Activated CD8-positive, alpha-beta memory T cell treated with anti-CD3 and anti-CD28 coated beads, Interleukin-2, amount 50 U/mL, for 4 hours (primary cell): ENCODE measurements around the gene PTPN7.
A peak's percentile ranks its signal among the peaks of the same experiment; 100 is the strongest.
"Not testable (repeated sequence)": the region's sequence is repeated elsewhere in the genome, so short reads cannot be mapped to it uniquely, and the experiment has no call there.

ENCODE experiments used
- DNase-seq: peaks from one replicate; pipeline ENCODE4 v3.0.0-alpha.2; 2020

PTPN7 gene

DNA sequence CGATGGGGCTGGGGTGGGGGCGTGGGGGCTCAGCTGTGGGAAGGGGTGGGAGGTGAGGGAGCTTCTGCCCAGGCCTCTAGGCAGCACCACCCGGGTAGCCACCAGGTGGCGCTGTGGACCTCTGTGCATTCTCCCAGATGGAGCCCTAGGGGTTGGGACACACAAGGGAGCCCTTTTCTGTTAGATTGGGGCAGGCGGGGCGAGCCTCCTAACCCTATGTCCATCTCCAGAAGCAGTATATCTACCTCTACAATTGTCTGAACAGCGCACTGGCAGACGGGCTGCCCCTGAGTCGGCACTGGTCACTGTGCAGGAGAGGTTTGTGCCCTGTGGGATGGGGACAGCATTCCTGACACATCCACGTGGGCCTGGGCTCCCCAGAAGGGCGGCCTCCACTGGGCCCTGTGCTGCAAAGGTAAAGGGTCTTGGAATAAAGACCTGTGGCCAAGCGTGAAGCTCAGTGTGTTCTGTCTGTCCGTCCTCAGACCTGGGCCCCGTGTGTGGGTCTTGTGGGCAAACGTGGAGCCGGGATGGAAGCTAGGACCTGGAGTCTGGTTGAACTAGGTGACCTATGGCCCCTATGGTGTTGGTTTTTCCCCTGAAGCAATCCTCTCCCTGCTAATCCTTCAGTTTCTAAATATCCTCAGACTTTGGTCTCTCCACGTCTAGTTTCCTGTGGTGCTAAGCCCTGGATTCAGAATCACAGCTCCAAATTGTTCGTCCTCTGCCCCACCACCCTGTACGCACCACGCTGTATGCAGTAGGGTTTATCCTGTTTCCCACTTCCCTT is 28.8 kb upstream of the PTPN7 start:
- peak; percentile 83 for DNase-seq

DNA sequence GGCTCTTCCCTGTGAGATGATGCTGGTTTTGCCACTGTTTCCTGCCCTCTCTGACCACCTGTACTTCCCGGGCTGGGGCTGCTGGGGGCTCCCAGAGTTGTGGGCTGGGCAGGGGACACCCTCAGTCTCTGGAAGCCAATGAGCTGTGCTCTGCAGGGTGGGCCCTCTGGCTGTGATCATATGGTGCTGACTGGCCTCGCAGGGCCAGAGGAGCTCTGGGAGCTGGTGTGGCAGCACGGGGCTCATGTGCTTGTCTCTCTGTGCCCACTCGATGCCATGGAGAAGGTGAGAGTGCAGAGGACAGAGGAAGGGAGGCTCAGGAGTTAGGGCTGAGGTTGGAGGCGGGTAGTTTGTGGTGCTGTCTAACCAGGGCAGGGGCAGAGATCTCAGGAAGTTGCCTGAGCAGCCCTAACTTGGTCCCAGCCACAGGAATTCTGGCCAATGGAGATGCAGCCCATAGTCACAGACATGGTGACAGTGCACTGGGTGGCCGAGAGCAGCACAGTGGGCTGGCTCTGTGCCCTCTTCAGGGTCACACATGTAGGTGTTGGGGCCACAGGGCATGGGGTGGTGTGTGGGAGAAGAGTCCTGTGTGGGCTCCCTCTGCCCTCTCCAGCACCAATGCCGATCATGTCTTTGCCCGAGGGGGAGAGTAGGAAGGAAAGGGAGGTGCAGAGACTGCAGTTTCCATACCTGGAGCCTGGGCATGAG is 27.4 kb upstream of the PTPN7 start:
- DNase-seq, result no peak

DNA sequence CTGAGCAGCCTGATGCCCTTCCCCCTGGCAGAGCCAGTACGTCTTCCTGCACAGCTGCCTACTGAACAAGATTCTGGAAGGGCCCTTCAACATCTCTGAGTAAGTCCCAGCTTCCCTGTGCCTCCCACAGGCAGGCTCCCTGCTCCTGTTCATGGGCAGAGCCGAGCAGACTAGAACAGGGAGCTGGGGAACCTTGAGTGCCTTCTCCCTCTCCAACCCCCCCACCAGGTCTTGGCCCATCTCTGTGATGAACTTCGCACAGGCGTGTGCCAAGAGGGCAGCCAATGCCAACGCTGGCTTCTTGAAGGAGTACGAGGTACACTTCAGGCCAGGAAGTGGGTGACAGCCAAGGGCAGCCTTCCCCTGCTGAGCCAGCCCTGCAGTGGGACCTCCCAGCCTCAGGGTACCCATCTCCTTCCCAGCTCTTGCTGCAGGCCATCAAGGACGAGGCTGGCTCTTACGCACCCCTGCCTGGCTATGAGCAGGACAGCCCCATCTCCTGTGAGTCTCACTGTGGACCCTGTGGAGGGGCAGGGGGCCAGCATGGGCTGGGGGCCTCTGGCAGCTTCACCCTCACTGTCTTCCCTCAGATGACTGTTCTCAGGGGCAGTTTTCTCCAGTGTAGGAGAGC is 26.8 kb upstream of the PTPN7 start:
- DNase-seq, result no peak

DNA sequence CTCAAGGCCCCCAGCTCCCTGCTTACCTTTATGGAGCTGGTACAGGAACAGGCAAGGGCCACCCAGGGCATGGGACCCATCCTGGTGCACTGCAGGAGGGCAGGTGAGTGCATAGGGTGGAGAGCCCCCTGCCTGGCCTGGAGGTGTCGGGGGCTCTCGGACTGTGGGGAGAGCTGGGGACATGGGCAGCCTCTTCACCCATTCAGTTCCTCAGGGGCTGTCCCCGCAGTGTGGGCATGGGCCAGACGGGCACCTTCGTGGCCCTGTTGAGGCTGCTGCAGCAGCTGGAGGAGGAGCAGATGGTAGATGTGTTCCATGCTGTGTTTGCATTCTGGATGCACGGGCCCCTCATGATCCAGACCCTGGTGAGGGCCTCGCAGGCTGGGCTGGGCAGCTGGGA is 25.9 kb upstream of the PTPN7 start:
- no peak for DNase-seq

DNA sequence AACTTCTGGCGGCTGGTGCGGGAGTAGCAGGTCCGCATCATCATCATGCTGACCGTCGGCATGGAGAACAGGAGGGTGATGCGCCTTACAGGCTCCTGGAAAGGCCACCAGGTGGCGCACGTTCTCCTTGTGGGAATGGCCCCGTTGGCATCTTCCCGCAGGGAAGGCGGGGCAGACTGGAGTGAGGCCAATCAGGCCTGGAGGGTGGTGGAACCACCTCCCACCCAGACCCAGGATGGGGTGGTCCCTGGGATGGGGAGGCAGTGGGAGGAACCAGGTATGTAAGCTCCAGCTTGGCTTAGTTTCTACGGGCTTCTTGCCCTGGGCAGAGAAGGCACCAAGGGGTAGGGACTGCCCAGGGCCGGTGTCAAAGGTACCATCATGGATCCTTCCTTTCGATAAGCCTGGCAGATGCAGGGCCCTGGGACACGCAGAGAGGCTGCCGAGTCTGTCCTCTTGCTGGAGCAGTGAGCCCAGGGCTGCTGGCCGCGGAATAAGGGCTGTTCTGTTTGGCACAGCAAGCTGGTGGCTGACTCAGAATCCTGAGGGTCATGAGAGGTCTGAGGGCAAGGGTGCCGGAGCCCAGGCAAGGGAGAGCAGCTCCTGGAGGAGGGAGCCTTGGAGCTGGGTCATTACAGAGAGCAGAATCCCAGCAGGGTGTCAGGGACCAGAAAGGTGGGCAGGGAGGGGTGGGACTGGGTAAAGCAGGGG is 24.5 kb upstream of the PTPN7 start:
- peak; percentile 67 for DNase-seq

DNA sequence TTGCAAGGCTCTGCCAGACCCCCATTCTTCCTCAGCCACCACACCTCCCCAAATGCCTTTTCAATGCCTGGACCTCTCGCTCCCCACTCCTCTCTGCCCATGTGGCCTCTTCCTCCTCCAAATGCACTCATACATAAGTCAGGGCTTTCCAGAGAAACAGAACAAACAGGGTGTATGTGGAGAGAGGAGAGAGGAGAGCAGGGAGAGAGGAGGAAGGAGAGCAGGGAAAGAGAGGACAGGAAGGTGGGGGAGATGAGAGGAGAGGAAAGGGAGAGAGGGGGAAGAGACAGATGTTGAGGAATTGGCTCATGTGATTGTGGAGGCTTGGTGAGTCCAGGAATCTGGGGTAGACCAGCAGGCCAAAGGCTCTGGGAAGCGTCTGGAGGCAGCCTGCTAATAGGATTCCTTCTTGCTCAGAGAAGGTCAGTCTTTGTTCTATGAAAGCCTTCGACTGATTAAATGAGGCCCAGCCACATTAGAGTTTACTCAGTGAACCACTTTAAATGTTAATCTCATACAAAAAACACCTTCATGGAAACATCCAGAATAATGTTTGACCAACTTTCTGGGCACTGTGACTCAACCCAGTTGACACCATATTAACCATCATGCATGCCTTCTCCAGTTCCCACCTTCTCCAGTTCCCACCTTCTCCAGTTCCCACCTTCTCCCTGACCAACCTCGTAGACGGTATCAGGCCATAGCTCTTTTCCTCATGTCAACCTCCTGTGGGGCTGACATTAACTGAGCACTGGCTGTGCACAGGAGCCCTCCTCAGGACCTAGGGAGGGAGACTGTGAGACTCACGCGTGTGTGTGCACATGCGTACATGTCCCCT is 21.9 kb upstream of the PTPN7 start:
- no peak for DNase-seq

DNA sequence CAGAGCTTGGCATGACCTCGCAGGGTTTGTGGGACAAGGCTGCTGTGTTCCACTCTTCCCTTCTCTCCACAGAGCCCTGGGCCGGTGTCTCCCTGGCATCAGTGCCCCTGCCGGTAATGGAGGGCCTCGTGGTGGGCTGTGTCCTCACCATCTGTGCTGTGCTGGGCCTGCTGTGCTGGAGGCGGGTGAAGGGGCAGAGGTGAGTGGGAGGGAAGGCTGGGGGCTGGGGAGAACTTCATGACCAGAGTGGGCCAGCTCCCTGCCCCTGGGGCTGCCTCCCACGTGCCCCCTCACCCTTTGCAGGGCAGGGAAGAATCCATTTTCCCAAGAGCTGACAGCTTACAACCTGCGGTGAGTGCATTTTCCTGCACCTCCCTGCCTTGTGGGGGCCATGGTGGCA is 21.2 kb upstream of the PTPN7 start:
- no peak for DNase-seq

DNA sequence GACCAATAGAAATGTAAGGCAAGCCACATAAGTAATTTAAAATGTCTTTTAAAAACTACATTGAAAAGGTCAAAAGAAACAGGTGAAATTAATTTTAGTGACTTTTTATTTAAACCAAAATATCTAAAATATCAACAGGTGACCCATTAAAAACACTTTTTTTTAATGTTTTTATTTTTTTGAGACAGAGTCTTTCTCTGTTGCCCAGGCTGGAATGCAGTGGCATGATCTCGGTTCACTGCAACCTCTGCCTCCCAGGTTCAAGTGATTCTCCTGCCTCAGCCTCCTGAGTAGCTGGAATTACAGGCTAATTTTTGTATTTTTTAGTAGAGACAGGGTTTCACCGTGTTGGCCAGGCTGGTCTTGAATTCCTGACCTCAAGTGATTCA is 20.3 kb upstream of the PTPN7 start:
- DNase-seq, result not testable (repeated sequence)

DNA sequence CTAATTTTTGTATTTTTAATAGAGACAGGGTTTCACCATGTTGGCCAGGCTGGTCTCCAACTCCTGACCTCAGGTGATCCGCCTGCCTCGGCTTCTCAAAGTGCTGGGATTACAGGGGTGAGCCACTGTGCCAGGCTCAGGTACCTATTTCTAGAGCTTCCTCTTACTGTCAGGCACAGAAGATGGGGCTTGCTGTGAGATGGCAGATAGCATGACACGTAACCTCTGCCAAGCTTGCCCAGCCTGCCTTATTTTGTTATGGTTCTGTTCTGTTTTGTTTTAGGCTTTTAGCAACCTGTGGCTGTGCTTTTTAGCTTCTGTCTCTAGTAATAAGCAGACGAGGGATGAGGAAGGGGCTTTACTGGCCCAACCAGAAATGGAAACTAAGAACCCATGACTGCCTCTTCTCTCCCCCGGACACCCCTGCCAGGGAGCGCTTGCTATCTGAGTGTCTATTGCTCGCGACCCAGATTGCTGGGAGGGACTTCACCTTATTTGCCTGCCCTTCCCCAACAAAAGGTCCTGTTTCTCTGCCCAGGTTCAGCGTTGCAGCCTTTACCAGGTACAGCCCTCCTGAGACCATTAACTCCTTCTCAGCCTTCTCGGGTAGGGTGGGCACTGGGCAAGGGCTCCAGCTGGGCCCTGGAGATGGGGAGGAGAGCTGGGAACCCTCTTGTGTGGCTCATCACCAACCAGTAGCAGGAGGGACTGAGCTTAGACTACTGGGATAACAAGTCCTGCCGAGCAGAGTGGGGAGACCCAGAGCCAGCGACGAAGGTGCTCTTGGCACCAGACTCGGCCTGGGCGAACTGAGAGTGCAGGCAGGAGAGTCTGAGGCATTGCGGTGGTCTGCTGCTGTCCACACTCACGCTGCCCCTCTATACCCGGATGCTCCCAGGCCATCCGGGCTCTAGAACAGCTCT is 19.7 kb upstream of the PTPN7 start:
- DNase-seq, result no peak

DNA sequence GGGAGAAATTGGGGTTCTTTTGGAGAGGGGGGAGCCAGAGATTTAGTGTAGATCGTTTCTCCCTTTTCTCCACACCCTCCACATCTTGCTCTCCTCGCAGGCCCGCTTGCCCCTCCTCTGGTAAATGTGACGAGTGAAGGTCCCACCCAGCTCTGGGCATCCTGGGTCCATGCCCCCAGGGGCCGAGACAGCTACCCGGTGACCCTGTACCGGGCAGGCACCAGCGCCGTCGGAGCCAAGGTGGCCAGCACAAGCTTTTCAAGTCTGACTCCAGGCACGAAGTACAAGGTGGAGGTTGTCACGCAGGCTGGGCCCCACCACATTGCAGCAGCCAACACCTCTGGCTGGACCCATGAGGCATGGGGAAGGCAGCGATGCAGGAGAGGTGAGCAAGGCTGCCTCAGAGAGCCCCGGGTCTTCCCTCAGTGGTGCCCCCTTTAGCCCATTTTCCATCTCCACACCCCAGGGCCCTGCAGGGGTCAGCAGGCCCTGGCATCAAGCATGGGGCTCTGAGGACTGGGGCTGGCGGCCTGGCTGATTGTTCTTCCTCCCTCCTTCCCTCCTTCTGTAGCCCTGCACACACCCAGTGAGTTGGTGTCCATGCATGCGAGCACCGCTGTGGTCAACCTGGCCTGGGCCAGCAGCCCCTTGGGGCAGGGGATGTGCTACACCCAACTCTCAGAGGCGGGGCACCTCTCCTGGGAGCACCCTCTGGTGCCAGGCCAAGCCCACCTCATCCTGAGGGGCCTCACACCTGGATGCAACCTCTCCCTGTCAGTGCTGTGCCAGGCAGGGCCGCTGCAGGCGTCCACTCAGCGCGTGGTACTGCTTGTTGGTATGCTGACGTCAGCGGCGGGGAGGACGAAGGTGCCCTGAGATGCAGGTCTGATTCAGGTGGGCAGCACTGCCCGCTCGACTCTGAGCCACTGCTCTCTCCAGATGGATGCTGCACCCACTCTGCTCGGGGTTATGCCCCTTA is 16.8 kb upstream of the PTPN7 start:
- no peak for DNase-seq

DNA sequence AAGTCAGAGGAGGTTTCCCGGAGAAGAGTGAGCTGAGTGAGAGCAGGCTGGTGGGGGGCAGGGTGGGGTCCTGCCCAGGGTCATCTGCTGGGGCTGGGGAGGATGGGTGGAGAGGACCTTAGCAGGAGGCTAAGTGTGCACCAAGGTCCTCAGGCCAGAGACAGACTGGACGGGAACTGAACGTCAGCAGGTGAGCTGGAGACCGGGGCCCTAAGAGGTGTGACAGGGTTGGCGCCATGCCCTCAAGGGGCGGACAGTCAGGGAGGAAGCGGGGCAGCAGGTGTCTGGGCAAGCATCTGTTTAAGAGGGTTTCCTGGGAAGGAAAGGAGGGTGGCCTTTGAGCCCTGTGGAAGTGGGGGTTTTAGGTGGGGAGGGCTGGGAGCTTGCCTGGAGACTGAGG is 13.6 kb upstream of the PTPN7 start:
- no peak for DNase-seq

DNA sequence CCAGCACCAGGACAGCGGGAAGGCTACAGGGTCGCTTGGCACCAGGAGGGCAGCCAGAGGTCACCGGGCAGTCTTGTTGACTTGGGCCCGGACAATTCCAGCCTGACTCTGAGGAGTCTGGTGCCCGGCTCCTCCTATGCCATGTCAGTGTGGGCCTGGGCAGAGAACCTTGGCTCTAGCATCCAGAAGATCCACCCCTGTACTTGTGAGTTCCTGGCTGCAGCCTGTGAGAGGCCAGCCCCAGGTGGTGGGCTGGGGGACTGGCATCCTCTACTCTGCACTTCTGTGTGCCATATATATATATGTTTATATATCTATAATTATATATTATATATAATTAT is 11.6 kb upstream of the PTPN7 start:
- no peak for DNase-seq

DNA sequence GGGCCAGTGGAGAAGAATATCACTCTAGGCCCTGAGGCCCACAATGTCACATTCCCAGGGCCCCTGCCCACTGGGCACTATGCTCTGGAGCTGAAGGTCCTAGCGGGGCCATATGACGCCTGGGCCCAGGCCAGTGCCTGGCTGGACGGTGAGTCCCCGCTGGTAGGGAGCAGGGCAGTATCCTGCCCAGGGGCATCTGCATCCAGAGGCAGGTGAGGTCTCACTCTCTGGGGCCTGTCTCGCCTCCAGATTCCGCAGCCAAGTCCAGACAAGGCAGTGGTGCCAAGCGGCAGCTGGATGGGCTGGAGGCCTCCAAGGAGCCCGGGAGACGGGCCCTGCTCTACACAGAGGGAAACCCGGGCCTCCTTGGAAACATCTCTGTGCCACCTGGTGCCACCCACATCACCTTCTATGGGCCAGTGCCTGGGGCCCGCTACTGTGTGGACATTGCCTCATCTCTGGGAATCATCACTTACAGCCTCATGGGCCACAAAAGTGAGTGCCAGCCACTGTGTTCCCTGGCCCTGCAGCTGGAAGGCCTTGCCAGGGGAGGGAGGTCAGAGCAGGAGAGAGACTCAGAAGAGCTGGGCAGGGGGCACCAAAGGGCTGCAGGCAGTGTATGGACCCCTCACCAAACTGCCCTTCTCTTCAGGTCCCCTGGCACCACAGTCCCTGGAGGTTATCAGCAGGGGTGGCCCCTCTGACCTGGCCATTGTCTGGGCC is 11.1 kb upstream of the PTPN7 start:
- DNase-seq, result no peak

DNA sequence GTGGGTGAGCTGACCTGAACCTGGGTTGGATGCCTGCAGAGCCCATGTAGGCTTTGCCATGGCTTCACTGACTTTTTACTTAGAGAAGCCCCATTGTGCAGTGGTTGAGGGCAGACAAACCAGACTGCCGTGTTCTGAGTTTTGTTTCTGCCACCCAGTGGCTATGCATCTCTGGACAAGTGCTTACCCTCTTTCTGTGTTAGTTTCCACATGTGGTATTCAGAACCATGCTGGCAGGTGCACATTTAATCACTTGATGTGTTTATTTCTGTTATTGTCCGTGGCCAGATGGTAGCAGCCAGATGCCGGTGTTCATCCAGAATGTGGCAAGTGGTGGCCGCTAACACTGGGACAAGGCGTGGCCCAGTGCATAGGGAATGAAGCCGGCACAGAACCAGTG is 10.3 kb upstream of the PTPN7 start:
- DNase-seq, result no peak

DNA sequence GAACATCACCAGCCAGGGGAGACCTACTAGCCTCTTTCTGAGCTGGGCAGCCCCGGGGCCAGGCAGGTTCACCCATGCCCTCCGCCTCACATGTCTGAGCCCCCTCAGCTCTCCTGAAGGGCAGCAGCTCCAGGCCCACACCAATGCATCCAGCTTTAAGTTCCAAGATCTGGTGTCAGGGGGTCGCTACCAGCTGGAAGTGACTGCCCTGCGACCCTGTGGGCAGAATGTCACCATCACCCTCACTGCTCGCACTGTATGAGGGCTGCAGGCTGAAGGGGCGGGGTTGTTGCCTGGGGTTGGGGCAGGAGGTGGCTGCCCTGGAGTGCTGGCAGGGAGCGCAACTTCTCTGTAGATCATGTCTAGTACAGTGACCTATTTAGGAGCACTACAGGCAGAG is 8.5 kb upstream of the PTPN7 start:
- no peak for DNase-seq

DNA sequence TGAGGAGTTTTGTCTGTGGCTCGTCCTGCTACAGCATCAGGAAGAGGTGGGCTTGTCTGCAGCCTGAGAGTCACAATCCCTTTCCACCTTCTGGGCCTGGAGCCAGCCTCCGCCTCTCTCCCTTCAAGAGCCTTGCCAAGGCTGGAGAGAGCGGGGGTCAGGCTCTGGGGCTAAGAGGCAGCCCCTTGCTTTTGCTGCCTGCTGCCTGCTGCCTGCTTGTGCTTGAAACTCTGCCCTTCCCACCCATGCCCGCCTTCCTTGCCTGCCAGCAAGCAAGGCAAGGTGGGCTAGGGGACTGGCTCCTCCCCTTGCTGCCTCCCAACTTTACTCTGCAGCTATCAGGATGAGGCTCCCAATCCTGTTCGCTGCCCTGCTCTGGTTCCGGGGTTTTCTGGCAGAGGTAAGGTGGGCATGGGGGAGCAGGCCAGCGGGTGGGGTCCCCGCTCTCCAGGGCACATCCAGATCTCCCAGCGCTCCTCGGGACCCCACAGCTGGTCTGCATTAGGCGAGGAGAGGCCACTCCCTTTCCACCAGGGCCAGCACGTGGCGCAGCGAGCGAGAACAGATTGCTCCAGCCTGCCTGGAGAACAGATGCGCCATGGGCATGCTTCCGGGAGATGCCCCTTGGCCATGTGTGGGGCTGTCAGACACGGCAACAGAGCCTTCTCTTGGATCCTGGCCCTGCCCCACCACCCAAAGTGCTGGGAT is 7.5 kb upstream of the PTPN7 start:
- no peak for DNase-seq

DNA sequence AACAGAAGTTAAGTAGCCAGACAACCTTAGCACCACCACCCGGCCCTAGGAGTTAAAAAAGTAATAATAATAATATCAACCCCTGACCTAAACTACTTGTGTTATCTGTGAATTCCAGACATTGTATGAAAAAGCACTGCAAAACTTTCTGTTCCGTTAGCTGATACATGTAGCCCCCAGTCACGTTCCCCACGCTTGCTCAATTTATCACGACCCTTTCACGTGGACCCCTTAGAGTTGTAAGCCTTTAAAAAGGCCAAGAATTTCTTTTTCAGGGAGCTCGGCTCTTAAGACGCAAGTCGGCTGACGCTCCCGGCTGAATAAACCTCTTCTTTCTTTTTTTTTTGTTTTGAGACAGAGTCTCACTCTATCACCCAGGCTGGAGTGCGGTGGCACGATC is 6.7 kb upstream of the PTPN7 start:
- DNase-seq, result not testable (repeated sequence)

DNA sequence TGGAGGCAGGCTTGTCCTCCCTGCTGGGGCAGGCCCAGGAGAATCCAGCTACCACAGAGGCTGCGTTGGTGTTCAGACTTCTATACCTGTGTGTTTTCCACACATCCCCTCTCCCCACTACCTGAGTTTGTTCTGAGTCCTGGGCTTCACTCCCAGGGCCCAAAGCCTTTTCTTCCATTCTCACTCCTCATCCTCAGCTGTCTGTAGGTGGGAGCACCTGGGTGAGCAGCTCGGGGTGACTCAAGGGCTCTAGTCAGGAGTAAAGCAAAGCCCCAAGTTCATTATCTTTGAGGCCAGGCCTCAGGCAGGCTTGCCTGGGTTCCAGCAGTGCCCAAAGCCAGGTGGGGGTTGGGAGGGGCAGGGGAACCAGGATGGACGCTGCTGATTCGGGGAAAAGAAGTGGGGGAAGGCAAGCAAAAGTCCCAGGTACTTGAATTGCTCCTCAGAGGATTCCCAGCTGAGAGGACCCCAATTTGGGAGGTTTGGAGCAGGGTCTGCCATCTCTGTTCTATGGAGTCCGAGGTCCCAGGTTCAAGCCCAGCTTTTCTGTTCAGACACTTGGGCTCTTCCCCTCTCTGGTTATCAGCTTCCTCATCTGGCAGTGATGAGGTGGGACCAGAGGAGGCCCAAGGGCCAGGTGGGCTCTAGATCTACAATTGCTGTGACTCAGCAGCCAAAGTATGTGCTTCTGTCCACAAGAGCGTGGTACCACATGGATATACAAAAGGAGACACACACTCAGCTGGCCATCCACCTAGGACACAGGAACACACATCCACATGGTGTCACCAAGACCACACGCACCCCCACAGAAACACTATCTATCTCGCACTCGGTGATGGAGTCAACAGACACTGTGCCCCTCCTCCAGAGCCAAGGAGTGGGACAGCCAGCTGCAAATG is 5.8 kb upstream of the PTPN7 start:
- DNase-seq, result no peak
